Endometrial microvascular endothelial cells (primary cell): ENCODE data around the gene ITLN1. TPM values are rescaled to one million over a fixed set of nuclear protein-coding genes. Genes with fewer than 3 reads are reported as not detected.
"Not testable (repeated sequence)": the region's sequence is repeated elsewhere in the genome, so short reads cannot be mapped to it uniquely, and the experiment has no call there.

Experiments
- in situ Hi-C: cut with HindIII; loops from 2 replicates; pipeline ENCODE4 v1.10.0; 2017; ENCODE audit warnings: low sequenced_read_pairs, low pct_unique_long_range_greater_than_20kb; ENCODE audit errors: inconsistent ontology term
- total RNA-seq: library from RNA; depleted of rRNA; stranded (reverse); fragments of >200 nt; gene quantifications from one replicate; pipeline ENCODE4 v1.2.3, GENCODE V29; 2015; ENCODE audit errors: inconsistent ontology term

The ITLN1 gene
- not detected for total RNA-seq

DNA sequence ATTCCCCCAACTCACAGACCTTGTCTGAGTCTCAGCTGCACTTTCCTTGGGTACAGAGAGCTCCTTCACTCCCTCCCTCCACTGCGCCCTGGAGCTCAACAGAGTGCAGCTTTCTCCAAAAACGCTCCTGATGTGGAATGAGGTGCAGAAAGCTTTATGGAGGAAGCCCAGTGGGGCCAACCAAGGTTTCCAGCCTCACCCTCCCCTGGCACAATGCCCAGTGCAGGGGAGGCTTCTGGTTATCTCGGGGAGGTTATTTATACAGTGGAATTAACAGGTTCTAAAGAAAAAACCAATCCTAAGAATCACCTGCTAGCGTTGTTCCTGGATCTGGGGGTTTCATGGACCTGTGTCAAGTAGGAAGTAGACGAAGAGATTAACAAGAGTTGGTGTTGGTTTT is at the start of gene ITLN1:
ITLN1 (minus strand) TSS at position 139 of the 400 bp plus-strand sequence. CDS start 303 bp downstream, outside the sequence.
- in situ Hi-C loops, result no loop called here

DNA sequence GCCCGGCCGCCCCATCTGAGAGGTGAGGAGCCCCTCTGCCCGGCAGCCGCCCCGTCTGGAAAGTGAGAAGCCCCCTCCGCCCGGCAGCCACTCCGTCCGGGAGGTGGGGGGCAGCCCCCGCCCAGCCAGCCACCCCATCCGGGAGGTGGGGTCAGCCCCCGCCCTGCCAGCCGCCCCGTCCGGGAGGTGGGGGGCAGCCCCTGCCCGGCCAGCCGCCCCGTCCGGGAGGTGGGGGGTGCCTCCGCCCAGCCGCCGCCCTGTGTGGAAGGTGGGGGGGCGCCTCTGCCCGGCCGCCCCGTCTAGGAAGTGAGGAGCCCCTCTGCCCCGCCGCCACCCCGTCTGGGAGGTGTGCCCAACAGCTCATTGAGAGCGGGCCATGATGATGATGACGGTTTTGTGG is 48.3 kb upstream of the ITLN1 start:
- in situ Hi-C loops, result not testable (repeated sequence)

GRCh38 chr1:160925652-160926244 is 40.8 kb upstream of the ITLN1 start:
- in situ Hi-C loops, result no loop called here

DNA sequence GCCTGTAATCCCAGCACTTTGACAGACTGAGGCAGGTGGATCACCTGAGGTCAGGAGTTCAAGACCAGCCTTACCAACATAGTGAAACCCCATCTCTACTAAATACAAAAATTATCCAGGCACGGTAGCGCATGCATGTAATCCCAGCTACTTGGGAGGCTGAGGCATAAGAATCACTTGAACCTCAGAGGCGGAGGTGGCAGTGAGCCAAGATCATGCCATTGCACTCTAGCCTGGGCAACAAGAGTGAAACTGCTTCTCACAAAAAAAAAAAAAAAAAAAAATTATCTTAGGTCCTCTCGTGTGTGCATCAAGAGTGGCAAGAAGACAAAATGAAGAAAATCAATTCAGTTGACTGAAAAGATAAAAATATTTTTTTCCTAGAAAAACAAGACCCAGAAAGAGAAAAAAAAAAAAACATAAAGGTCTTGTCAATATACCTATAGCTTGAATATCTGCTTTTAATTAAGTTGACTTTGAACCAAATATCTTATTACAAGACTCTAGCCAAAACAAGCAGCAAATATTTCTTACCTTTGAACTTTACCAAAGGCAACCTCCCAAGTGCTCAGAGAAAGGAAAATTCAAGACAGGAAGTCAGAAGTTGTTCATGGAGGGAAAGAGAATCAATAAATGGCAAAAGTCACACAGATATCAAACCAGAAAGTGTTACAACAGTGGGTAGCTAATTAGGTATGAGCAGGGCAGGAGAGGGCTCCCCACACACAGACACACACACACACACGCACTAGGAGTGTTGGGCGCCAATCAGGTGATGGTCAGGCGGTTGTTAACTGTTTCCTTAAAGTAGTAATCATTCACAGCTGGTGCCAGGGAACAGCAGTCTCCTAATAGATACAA is 40.0 kb upstream of the ITLN1 start:
- in situ Hi-C loops, result no loop called here

DNA sequence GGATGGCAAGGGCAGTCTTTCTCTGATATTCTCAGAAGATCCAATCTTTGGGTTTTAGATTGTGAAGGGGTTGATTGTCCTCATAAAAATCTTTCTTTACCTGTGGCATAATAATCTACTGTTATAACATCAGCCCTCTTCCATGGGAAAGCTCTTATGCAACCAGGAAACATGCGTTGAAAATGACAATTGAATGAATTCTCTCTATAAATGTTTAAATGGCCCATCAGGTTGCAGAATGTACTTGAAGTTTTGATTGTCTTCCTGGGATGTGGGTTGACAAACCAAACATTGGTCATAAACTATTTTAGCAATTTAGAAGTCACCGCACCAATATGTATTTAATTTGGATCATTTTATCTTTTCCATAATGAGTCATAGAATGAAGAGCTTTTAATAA is 31.7 kb upstream of the ITLN1 start:
- in situ Hi-C loops, result no loop called here

- in situ Hi-C loops, result not testable (repeated sequence)
These were observed 28.2 kb upstream of the ITLN1 start for GRCh38 chr1:160913229-160913628.

DNA sequence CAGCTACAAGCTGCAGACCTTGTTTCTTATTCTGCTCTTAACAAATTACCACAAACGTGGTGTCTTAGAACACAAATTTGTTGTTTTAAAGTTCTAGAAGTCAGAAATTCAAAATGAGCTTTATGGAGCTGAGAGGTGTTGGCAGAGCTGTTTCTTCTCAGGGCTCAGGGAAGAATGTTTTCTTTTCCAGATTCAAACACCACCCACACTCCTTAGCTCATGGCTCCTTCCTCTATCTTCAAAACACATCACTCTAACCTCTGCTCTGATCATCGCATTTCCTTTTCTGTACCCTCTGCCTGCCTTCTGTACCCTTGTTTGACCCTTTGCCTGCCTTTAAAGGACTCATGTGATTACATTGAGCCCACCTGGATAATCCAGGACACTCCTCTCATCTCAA is 26.9 kb upstream of the ITLN1 start:
- in situ Hi-C loops, result no loop called here

GRCh38 chr1:160911441-160911840 is 26.5 kb upstream of the ITLN1 start:
- in situ Hi-C loops, result no loop called here

DNA sequence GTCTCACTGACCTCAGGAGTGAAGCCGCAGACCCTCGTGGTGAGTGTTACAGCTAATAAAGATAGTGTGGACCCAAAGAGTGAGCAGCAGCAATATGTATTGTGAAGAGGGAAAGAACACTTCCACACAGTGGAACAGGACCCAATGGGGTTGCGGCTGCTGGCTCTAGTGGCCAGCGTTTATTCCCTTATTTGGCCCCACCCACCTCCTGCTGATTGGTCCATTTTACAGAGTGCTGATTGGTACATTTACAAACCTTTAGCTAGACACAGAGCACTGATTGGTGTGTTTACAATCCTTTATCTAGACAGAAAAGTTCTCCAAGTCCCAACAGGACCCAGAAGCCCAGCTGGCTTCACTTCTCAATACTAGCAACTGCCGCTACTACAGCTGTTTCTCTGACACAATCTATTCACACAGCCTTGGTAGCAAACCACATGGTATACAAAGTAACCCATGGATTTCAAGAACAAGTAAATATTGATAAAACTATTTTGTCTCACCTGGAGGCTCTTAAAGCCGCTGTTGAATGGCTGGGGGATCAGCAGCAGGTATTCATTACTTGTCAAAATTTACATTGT is 25.3 kb upstream of the ITLN1 start:
- in situ Hi-C loops, result no loop called here

- in situ Hi-C loops, result no loop called here
These were observed 23.0 kb upstream of the ITLN1 start for GRCh38 chr1:160907976-160908375.

DNA sequence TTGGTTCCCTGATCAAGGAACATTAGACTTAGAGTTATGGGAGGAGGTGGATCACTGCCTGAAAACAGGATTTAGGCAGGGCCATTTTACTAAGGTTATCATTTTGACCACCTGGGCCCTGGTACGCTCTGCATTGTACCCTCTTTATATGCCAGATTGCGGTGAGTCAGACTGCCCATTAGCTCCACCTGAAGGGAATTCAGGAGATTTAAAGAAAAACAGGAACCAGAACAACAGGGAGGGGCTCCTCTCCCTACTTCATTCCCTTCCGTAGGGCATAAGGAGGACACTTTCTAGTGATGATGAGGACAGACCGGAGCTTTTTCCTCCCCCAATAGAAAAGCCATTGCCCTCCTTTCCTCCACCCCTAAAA is 20.6 kb upstream of the ITLN1 start:
- in situ Hi-C loops, result no loop called here

- in situ Hi-C loops, result no loop called here
These were observed 20.0 kb upstream of the ITLN1 start for GRCh38 chr1:160904783-160905616.

DNA sequence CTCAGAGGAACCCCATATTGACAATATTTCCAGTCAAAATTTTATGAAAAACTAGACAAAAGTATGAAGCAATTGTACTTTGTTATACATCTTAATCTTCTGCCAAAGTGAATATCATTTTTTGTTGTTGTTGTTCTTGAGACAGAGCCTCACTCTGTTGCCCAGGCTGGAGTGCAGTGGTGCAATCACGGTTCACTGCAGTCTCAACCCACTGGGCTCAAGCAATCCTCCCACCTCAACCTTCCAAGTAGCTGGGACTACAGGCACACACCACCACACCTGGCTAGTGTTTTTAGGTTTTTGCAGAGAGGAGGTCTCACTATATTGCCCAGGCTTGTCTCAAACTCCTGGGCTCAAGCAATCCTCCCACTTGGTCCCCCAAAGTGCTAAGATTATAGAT is 17.3 kb upstream of the ITLN1 start:
- in situ Hi-C loops, result not testable (repeated sequence)

GRCh38 chr1:160901768-160902167 is 16.8 kb upstream of the ITLN1 start:
- in situ Hi-C loops, result no loop called here

DNA sequence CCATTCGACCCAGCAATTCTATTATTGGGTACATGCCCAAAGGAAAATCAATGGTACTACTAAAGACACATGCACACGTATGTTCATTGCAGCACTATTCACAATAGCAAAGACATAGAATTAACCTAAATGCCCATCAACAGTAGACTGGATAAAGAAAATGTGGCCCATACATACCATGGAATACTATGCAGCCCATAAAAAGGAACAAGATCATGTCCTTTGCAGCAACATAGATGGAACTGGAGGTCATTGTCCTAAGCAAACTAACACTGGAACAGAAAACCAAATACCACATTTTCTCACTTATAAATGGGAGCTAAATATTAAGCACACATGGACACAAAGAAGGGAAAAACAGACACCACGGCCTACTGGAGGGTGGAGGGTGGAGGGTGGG is 15.7 kb upstream of the ITLN1 start:
- in situ Hi-C loops, result not testable (repeated sequence)

GRCh38 chr1:160894368-160895135 is 9.6 kb upstream of the ITLN1 start:
- in situ Hi-C loops, result not testable (repeated sequence)

DNA sequence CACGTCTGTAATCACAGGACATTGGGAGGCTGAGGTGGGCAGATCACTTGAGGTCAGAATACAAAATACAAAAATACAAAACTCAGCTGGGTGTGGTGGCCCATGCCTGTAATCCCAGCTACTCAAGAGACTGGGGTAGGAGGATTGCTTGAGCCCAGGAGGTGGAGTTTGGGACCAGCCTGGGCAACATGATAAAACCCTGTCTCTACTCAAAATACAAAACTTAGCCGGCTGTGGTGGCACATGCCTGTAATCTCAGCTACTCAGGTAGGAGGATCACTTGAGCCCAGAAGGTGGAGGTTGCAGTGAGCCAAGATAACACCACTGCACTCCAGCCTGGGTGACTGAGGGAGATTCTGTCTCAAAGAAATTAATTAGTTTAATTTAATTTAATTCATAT is 6.5 kb upstream of the ITLN1 start:
- in situ Hi-C loops, result no loop called here

DNA sequence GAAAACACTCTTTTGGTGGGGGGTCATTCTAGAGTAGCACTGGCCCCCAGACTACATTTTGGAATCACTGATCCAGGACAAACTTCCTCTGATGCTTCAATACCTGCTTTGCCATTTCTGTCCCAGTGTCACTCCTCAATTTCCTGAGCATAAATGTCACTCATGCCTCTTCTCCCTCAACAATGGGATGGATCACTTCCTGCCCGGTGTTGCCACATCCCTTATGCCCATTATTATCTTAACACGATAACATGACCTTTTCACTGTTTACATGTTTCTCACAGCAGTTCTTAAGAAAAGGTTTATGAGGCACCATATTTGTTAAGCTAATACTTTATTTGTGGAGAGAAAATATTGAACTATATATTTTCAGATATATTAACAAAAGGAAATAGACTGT is 3.9 kb upstream of the ITLN1 start:
- in situ Hi-C loops, result no loop called here

DNA sequence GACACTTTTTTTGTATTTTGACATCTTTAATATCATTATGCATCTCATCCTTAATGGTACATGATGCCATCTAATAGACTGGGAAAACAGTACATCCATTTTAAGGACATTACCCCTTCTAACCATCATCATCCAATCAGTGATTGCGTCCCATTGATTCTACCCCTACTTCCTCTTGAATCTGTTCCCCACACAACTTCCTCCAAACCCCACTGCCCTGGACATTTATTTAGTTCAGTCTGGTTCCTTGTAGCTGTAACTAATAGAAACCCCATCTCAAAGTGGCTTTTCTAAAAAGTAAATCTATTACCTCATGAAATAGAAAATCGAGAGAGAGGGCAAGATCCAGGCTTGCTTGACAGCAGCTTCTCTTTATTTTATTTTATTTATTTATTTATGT is 2.1 kb upstream of the ITLN1 start:
- in situ Hi-C loops, result no loop called here
